HL-60 (cell line): ENCODE measurements around the gene MYO3B.
"Not testable (repeated sequence)": the region's sequence is repeated elsewhere in the genome, so short reads cannot be mapped to it uniquely, and the experiment has no call there.

Experiments
- DNase-seq, 2 experiments: peaks; one replicate each; pipeline ENCODE4 v3.0.0-alpha.2; 2010 to 2020; ENCODE audit warnings: low read depth in 1 of 2, low spot score in 1 of 2
- H3K27ac ChIP-seq: fragments of 250-450 bp; sonication (Bioruptor Pico); replicated peaks from 2 replicates; pipeline ENCODE4 v1.5.1; 2020; ENCODE audit warnings: mild to moderate bottlenecking, moderate library complexity
- H3K27me3 ChIP-seq: fragments of 250-450 bp; sonication (Bioruptor Pico); 2 replicates; pipeline ENCODE4 v1.5.1; 2021; ENCODE audit warnings: mild to moderate bottlenecking, moderate library complexity; ENCODE audit not compliant: insufficient read depth, poor library complexity, severe bottlenecking
- H3K4me3 ChIP-seq: replicated peaks from 2 replicates; pipeline ENCODE4 v1.5.1; 2011; ENCODE audit warnings: mild to moderate bottlenecking, control low read depth, low read length; ENCODE audit not compliant: insufficient read depth
- CTCF ChIP-seq: IDR thresholded peaks from one replicate; pipeline ENCODE4 v1.5.1; 2011; ENCODE audit warnings: low read length, control low read depth, inconsistent platforms; ENCODE audit not compliant: insufficient read depth
- GABPA ChIP-seq: IDR thresholded peaks from 2 replicates; pipeline ENCODE4 v1.6.1; 2012; ENCODE audit warnings: low read depth
- POLR2AphosphoS5 ChIP-seq: IDR thresholded peaks from 2 replicates; pipeline ENCODE4 v1.6.1; 2012; ENCODE audit warnings: low read depth
- REST ChIP-seq: IDR thresholded peaks from 2 replicates; pipeline ENCODE4 v1.6.1; 2012; ENCODE audit warnings: low read depth; ENCODE audit not compliant: insufficient replicate concordance
- SPI1 ChIP-seq: IDR thresholded peaks from 2 replicates; pipeline ENCODE4 v1.6.1; 2012; ENCODE audit warnings: low read depth, mild to moderate bottlenecking, borderline replicate concordance

MYO3B gene

GRCh38 chr2:170669909-170670308 lies 492.0 kb downstream of the MYO3B start:
- no peak for DNase-seq
- no peak overlapping the region for H3K4me3 ChIP-seq
- peaks cover 2% of the 10 kb centered on the region for H3K27me3 ChIP-seq
- H3K27ac ChIP-seq = no peak overlapping the region
- no peak for TF ChIP-seq REST
- TF ChIP-seq CTCF = no peak
- no peak for TF ChIP-seq POLR2AphosphoS5
- no peak for TF ChIP-seq GABPA
- no peak for TF ChIP-seq SPI1

- DNase-seq = no peak
- Histone ChIP-seq H3K27ac (no peak overlapping the region), H3K27me3 (peaks cover 2% of the 10 kb centered on the region), H3K4me3 (no peak overlapping the region)
- no peak for TF ChIP-seq POLR2AphosphoS5
- TF ChIP-seq CTCF = no peak
Observed at GRCh38 chr2:170670651-170671050, 492.7 kb downstream of the MYO3B start.

- Histone ChIP-seq H3K27me3 (peaks cover 2% of the 10 kb centered on the region), H3K4me3 (no peak overlapping the region), H3K27ac (no peak overlapping the region)
- no peak for DNase-seq
- no peak for TF ChIP-seq REST
- TF ChIP-seq SPI1 = no peak
- no peak for TF ChIP-seq GABPA
- TF ChIP-seq POLR2AphosphoS5 = no peak
- no peak for TF ChIP-seq CTCF
Observed at GRCh38 chr2:170671079-170671478, 493.1 kb downstream of the MYO3B start.

GRCh38 chr2:170674282-170674681 lies 496.3 kb downstream of the MYO3B start:
- not testable (repeated sequence) for H3K4me3 ChIP-seq, H3K27ac ChIP-seq, H3K27me3 ChIP-seq, DNase-seq
